SU-DHL-6 (cell line): ENCODE measurements around the gene MPIG6B.

Source experiments
- H2AFZ ChIP-seq: fragments of 200-600 bp; sonication (generic); 2 replicates; pipeline ENCODE4 v1.6.1; 2014; ENCODE audit warnings: low read depth, mild to moderate bottlenecking, moderate library complexity, mixed read lengths, antibody characterized with exemption, low read length; ENCODE audit not compliant: severe bottlenecking
- H3F3A ChIP-seq: fragments of 200-600 bp; shearing (Covaris generic); 2 replicates; pipeline ENCODE4 v1.6.0; 2016; ENCODE audit warnings: antibody characterized with exemption, mild to moderate bottlenecking; ENCODE audit not compliant: insufficient read depth
- H3K27ac ChIP-seq: fragments of 200-600 bp; sonication (generic); 2 replicates; pipeline ENCODE4 v1.5.1; 2016; ENCODE audit warnings: low read depth, mild to moderate bottlenecking, low read length, moderate library complexity, mixed read lengths
- H3K27me3 ChIP-seq: fragments of 200-600 bp; sonication (generic), shearing (Covaris generic); 2 replicates; pipeline ENCODE4 v1.6.0; 2014; ENCODE audit warnings: mild to moderate bottlenecking, low read length
- H3K36me3 ChIP-seq: fragments of 200-600 bp; sonication (generic); 2 replicates; pipeline ENCODE4 v1.6.1; 2014; ENCODE audit warnings: mild to moderate bottlenecking, low read length, mixed read lengths
- H3K4me2 ChIP-seq: fragments of 300-600, 200-600 bp; shearing (Covaris generic), sonication (generic); 2 replicates; pipeline ENCODE4 v1.6.0; 2014; ENCODE audit warnings: low read length, low read depth, mild to moderate bottlenecking; ENCODE audit not compliant: poor library complexity, severe bottlenecking
- H3K4me3 ChIP-seq: fragments of 200-600 bp; sonication (generic); 2 replicates; pipeline ENCODE4 v1.5.1; 2014; ENCODE audit warnings: antibody characterized with exemption, low read length, mild to moderate bottlenecking, mixed read lengths; ENCODE audit not compliant: insufficient read depth, poor library complexity, severe bottlenecking
- H3K79me2 ChIP-seq: fragments of 200-600 bp; sonication (generic); 2 replicates; pipeline ENCODE4 v1.6.1; 2014; ENCODE audit warnings: mild to moderate bottlenecking, low read length, moderate library complexity; ENCODE audit not compliant: insufficient read depth
- H3K9ac ChIP-seq: fragments of 200-600 bp; sonication (generic); 2 replicates; pipeline ENCODE4 v1.7.0; 2014; ENCODE audit warnings: mild to moderate bottlenecking, low read length
- H3K9me2 ChIP-seq: fragments of 200-600 bp; sonication (generic); replicated peaks from 2 replicates; pipeline ENCODE4 v1.6.1; 2014; ENCODE audit warnings: low read length; ENCODE audit not compliant: insufficient read depth
- H3K9me3 ChIP-seq: fragments of 200-600 bp; sonication (generic); 2 replicates; pipeline ENCODE4 v1.6.1; 2014; ENCODE audit warnings: low read length, mixed read lengths; ENCODE audit not compliant: insufficient read depth
- H4K20me1 ChIP-seq: fragments of 200-600 bp; sonication (generic); 2 replicates; pipeline ENCODE4 v1.6.1; 2014; ENCODE audit warnings: low read depth, mild to moderate bottlenecking, antibody characterized with exemption, low read length, moderate library complexity, mixed read lengths
- CTCF ChIP-seq: fragments of 200-600 bp; sonication (generic); IDR thresholded peaks from one replicate; pipeline ENCODE4 v1.5.1; 2017; ENCODE audit warnings: antibody characterized with exemption, mild to moderate bottlenecking, low read length, moderate library complexity; ENCODE audit not compliant: insufficient read depth, poor library complexity, severe bottlenecking
- EZH2phosphoT487 ChIP-seq: fragments of 200-600 bp; sonication (generic), shearing (Covaris generic); conservative IDR thresholded peaks from 2 replicates; pipeline ENCODE4 v1.6.1; 2018; ENCODE audit warnings: mild to moderate bottlenecking, antibody characterized with exemption, low read length, moderate library complexity, mixed read lengths

The MPIG6B gene

DNA sequence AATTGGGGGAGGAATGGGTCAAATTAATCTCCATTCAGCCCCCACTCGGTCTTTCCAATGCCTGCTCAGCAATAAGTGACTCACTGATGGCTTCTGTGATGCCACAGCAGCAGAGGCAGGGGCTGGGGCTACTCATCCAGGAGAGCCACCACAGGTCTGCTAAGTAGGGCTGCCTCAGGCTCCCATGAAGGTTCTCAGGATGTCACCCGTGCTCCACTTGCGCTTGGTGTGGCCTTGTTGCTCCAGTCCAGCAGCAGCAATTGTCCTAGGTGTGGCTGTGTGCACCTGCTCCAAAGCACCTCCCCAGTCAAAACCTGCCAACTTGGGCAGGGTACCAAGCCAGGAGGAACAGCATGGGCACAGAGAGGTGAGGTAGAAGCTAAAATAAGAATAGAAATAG lies 1.0 kb upstream of the MPIG6B start:
- Histone ChIP-seq H3K4me2 (no peak overlapping the region), H3K4me3 (no peak overlapping the region), H2AFZ (no peak overlapping the region), H3K9me3 (no peaks in the 10 kb centered on the region), H4K20me1 (no peaks in the 10 kb centered on the region), H3K79me2 (no peaks in the 10 kb centered on the region), H3K9me2 (no peaks in the 10 kb centered on the region), H3F3A (no peaks in the 10 kb centered on the region), H3K27me3 (no peaks in the 10 kb centered on the region), H3K36me3 (no peaks in the 10 kb centered on the region), H3K9ac (no peak overlapping the region), H3K27ac (no peak overlapping the region)
- TF ChIP-seq EZH2phosphoT487 (no peak), CTCF (no peak)

DNA sequence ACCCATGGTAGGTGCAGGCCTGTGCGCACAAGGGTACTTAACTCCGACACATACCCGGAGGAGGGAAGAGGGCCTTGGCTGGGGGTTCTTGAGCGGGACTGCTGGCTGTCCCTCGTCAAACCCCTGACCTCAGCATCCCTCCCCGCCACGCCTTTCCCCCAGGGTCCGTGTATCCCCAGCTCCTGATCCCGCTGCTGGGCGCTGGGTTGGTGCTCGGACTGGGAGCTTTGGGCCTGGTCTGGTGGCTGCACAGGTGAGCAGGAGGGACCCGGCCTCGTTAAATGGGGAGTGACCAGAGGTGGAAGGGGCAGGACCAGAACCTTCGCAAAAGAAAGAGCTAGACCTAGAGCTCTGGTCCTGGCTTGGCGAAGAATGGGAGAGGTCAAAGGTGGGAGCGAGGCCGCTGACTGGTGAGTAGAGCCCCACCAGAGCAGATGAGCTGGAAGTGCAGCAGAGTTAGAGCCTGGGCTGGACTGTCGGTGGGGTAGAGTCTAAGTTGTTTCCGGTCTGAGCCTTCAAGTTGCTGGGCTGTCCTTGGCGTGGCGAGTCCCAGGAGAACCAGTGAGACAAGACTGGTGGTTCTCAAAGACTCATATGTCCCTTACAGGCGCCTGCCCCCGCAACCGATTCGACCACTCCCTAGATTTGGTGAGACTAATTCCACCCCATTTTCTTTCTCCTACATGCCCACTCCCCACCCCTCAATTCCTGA lies 963 bp downstream of the MPIG6B start:
- Histone ChIP-seq H3K79me2 (no peaks in the 10 kb centered on the region), H3F3A (peaks cover 4% of the 10 kb centered on the region; the same call in 1 of the 2 replicates), H3K4me2 (no peak overlapping the region), H3K4me3 (no peak overlapping the region), H3K9me3 (no peaks in the 10 kb centered on the region), H3K27me3 (no peaks in the 10 kb centered on the region), H3K36me3 (no peaks in the 10 kb centered on the region), H3K9ac (no peak overlapping the region), H2AFZ (no peak overlapping the region), H3K9me2 (no peaks in the 10 kb centered on the region), H4K20me1 (no peaks in the 10 kb centered on the region), H3K27ac (no peak overlapping the region)
- TF ChIP-seq CTCF (no peak), EZH2phosphoT487 (no peak)

DNA sequence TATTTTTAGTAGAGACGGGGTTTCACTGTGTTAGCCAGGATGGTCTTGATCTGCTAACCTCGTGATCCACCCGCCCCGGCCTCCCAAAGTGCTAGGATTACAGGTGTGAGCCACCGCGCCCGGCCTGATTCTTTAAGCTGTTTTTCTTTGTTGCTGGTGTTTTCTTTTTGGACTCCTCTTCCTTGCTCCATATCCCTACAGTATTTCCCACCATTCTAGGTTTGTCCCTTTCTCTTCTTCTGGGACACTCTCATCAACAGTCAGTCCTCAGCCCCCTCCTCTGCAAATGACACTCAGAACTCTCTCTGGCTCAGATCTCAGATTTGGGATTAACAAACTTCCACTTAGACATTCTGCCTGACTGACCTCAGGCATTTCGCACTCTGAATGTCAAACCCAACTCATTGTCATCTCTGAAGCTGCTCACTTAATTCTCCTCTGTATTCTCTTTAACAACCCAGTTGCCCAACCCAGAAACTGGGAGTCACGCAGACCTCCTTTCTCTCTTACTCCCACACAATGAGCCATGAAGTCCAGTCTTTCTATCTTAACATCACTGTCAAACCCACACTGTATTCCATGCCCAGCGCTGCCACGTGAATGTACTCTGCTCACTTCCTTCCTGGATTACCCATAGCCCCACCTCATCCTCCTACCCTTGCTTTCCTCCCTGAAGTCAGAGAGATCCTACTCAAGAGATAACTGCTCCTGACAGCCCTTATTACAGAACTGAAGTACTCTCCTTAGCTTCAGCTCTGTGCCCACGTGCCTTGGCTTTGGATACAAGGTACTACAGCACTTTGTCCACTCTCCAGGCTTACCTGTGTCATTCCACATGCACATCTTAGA lies 2.6 kb downstream of the MPIG6B start:
- H3K9me2 ChIP-seq, result no peaks in the 10 kb centered on the region
- no peaks in the 10 kb centered on the region for H3K27me3 ChIP-seq
- H3K36me3 ChIP-seq, result no peaks in the 10 kb centered on the region
- H2AFZ ChIP-seq, result no peak overlapping the region
- no peaks in the 10 kb centered on the region for H3K79me2 ChIP-seq
- H3K9me3 ChIP-seq, result no peaks in the 10 kb centered on the region
- no peak overlapping the region for H3K27ac ChIP-seq
- no peak overlapping the region for H3K4me2 ChIP-seq
- H4K20me1 ChIP-seq, result no peaks in the 10 kb centered on the region
- H3K4me3 ChIP-seq, result no peak overlapping the region
- peaks cover 10% of the 10 kb centered on the region for H3F3A ChIP-seq
- TF ChIP-seq EZH2phosphoT487 (no peak), CTCF (no peak)
- H3K9ac ChIP-seq, result no peak overlapping the region
